Rectal smooth muscle tissue (tissue), 1 donor: ENCODE measurements around the gene THOC6.
"Not testable (repeated sequence)": the region's sequence is repeated elsewhere in the genome, so short reads cannot be mapped to it uniquely, and the experiment has no call there.

Experiments used
- H3K27ac ChIP-seq: one replicate; pipeline ENCODE4 v1.7.0; 2013; ENCODE audit warnings: low read depth, low read length, inconsistent platforms
- H3K27me3 ChIP-seq: one replicate; pipeline ENCODE4 v1.7.0; 2013; ENCODE audit warnings: low read length; ENCODE audit not compliant: control insufficient read depth, insufficient read depth
- H3K36me3 ChIP-seq: one replicate; pipeline ENCODE4 v1.7.0; 2013; ENCODE audit warnings: low read length; ENCODE audit not compliant: control insufficient read depth, insufficient read depth
- H3K4me1 ChIP-seq: one replicate; pipeline ENCODE4 v1.7.0; 2013; ENCODE audit warnings: low read length; ENCODE audit not compliant: control insufficient read depth, insufficient read depth
- H3K4me3 ChIP-seq: one replicate; pipeline ENCODE4 v1.7.0; 2013; ENCODE audit warnings: low read length
- H3K9ac ChIP-seq: one replicate; pipeline ENCODE4 v1.7.0; 2013; ENCODE audit warnings: low read length

Gene THOC6

GRCh38 chr16:3068487-3068886 lies 44.7 kb downstream of the THOC6 start:
- Histone ChIP-seq H3K27me3 (no peaks in the 10 kb centered on the region), H3K4me3 (no peak overlapping the region), H3K9ac (no peak overlapping the region), H3K36me3 (no peaks in the 10 kb centered on the region), H3K27ac (no peak overlapping the region), H3K4me1 (no peaks in the 10 kb centered on the region)

- not testable (repeated sequence) for H3K4me3 ChIP-seq, H3K27ac ChIP-seq, H3K4me1 ChIP-seq, H3K36me3 ChIP-seq, H3K9ac ChIP-seq, H3K27me3 ChIP-seq
These were observed 45.3 kb downstream of the THOC6 start for GRCh38 chr16:3069146-3069545.

GRCh38 chr16:3070608-3071111 lies 46.8 kb downstream of the THOC6 start:
- H3K9ac ChIP-seq: no peak overlapping the region
- no peaks in the 10 kb centered on the region for H3K27me3 ChIP-seq
- H3K27ac ChIP-seq: no peak overlapping the region
- H3K4me3 ChIP-seq: no peak overlapping the region
- no peaks in the 10 kb centered on the region for H3K36me3 ChIP-seq
- H3K4me1 ChIP-seq: no peaks in the 10 kb centered on the region

GRCh38 chr16:3071655-3072054 lies 47.8 kb downstream of the THOC6 start:
- H3K36me3 ChIP-seq: no peaks in the 10 kb centered on the region
- H3K27ac ChIP-seq: no peak overlapping the region
- H3K4me3 ChIP-seq: no peak overlapping the region
- H3K9ac ChIP-seq: no peak overlapping the region
- H3K4me1 ChIP-seq: no peaks in the 10 kb centered on the region
- H3K27me3 ChIP-seq: no peaks in the 10 kb centered on the region

- H3K27me3 ChIP-seq, H3K4me1 ChIP-seq, H3K9ac ChIP-seq, H3K27ac ChIP-seq, H3K36me3 ChIP-seq, H3K4me3 ChIP-seq: not testable (repeated sequence)
These were observed 48.3 kb downstream of the THOC6 start for GRCh38 chr16:3072148-3072547.

GRCh38 chr16:3072576-3073263 lies 48.9 kb downstream of the THOC6 start:
- not testable (repeated sequence) for H3K27ac ChIP-seq, H3K4me3 ChIP-seq, H3K27me3 ChIP-seq, H3K36me3 ChIP-seq, H3K4me1 ChIP-seq, H3K9ac ChIP-seq

- no peaks in the 10 kb centered on the region for H3K27me3 ChIP-seq
These were observed 49.6 kb downstream of the THOC6 start for GRCh38 chr16:3073448-3073847.

GRCh38 chr16:3074860-3075522 lies 51.2 kb downstream of the THOC6 start:
- H3K27ac ChIP-seq: no peak overlapping the region

More at GRCh38 chr16:3073448-3073847, 49.6 kb downstream of the THOC6 start:
- Histone ChIP-seq H3K4me1 (no peaks in the 10 kb centered on the region), H3K9ac (no peak overlapping the region), H3K36me3 (no peaks in the 10 kb centered on the region), H3K27ac (no peak overlapping the region), H3K4me3 (no peak overlapping the region)

GRCh38 chr16:3075523-3075915 lies 51.7 kb downstream of the THOC6 start:
- H3K27ac ChIP-seq: no peak overlapping the region

More at GRCh38 chr16:3074860-3075522, 51.2 kb downstream of the THOC6 start:
- H3K9ac ChIP-seq: no peak overlapping the region
- no peaks in the 10 kb centered on the region for H3K4me1 ChIP-seq
- no peaks in the 10 kb centered on the region for H3K27me3 ChIP-seq
- no peak overlapping the region for H3K4me3 ChIP-seq
- H3K36me3 ChIP-seq: no peaks in the 10 kb centered on the region

GRCh38 chr16:3075946-3076345 lies 52.1 kb downstream of the THOC6 start:
- not testable (repeated sequence) for H3K27me3 ChIP-seq, H3K36me3 ChIP-seq, H3K27ac ChIP-seq, H3K4me3 ChIP-seq, H3K9ac ChIP-seq, H3K4me1 ChIP-seq

More at GRCh38 chr16:3075523-3075915, 51.7 kb downstream of the THOC6 start:
- Histone ChIP-seq H3K36me3 (no peaks in the 10 kb centered on the region), H3K4me1 (no peaks in the 10 kb centered on the region), H3K27me3 (no peaks in the 10 kb centered on the region), H3K9ac (no peak overlapping the region), H3K4me3 (no peak overlapping the region)

- H3K27ac ChIP-seq: no peak overlapping the region
- no peaks in the 10 kb centered on the region for H3K4me1 ChIP-seq
- no peak overlapping the region for H3K4me3 ChIP-seq
- no peaks in the 10 kb centered on the region for H3K27me3 ChIP-seq
- no peaks in the 10 kb centered on the region for H3K36me3 ChIP-seq
- no peak overlapping the region for H3K9ac ChIP-seq
These were observed 52.7 kb downstream of the THOC6 start for GRCh38 chr16:3076577-3076976.
